ENCODE results near the gene HOXC11.

The HOXC11 gene

DNA sequence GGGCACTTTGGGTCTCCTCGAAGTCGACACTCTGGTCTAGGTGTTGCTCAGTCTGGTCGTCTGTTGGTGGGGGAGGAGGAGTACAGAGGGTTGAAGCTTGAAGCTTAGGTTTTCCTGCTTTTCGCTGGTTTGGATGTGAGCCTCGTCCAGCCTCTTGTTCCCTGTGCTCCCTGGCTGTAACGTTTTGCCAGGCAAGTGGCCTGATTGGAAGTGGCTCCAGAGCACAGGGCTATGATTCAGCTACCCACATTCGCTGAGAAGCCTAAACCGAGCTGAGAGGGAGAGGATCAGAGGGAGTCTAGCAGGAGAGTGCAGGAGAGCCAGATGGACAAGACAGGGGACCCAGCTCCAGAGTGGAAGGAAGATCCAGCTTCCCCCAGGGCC, 18.1 kb downstream of the HOXC11 start:
- H3K4me3 ChIP-seq (IDR thresholded peaks at IDR 0.05; ENCODE audit: insufficient read depth, low read depth, low read length) = no peak overlapping the region
- no peak overlapping the region; the same call in 1 of the 2 replicates for H3K4me2 ChIP-seq
- H4K20me1 ChIP-seq (ENCODE audit: insufficient read depth) = no peaks in the 10 kb centered on the region
- H3K27ac ChIP-seq = no peak overlapping the region
- H3K27me3 ChIP-seq (ENCODE audit: insufficient read depth, low read depth) = peaks cover 100% of the 10 kb centered on the region
- no peaks in the 10 kb centered on the region for H3K36me3 ChIP-seq (ENCODE audit: insufficient read depth)
- H3K79me2 ChIP-seq (ENCODE audit: insufficient read depth, low read depth) = no peaks in the 10 kb centered on the region
- peaks cover 44% of the 10 kb centered on the region for H3K4me1 ChIP-seq (ENCODE audit: low read depth, poor library complexity, severe bottlenecking)
- H2AFZ ChIP-seq (ENCODE audit: low read depth) = no peak overlapping the region
- TF ChIP-seq, protein P1, sequence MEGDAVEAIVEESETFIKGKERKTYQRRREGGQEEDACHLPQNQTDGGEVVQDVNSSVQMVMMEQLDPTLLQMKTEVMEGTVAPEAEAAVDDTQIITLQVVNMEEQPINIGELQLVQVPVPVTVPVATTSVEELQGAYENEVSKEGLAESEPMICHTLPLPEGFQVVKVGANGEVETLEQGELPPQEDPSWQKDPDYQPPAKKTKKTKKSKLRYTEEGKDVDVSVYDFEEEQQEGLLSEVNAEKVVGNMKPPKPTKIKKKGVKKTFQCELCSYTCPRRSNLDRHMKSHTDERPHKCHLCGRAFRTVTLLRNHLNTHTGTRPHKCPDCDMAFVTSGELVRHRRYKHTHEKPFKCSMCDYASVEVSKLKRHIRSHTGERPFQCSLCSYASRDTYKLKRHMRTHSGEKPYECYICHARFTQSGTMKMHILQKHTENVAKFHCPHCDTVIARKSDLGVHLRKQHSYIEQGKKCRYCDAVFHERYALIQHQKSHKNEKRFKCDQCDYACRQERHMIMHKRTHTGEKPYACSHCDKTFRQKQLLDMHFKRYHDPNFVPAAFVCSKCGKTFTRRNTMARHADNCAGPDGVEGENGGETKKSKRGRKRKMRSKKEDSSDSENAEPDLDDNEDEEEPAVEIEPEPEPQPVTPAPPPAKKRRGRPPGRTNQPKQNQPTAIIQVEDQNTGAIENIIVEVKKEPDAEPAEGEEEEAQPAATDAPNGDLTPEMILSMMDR (conservative IDR thresholded peaks at IDR 0.05; ENCODE audit: low read depth, low read length) = no peak
- H3K9ac ChIP-seq = no peak overlapping the region

- Histone ChIP-seq H3K4me1 (ENCODE audit: low read depth, poor library complexity, severe bottlenecking) (peaks cover 50% of the 10 kb centered on the region), H3K36me3 (ENCODE audit: insufficient read depth) (no peaks in the 10 kb centered on the region), H3K4me3 (IDR thresholded peaks at IDR 0.05; ENCODE audit: insufficient read depth, low read depth, low read length) (no peak overlapping the region), H3K9ac (no peak overlapping the region), H3K79me2 (ENCODE audit: insufficient read depth, low read depth) (no peaks in the 10 kb centered on the region), H3K4me2 (no peak overlapping the region; the same call in 1 of the 2 replicates), H3K27ac (no peak overlapping the region), H4K20me1 (ENCODE audit: insufficient read depth) (no peaks in the 10 kb centered on the region), H3K27me3 (ENCODE audit: insufficient read depth, low read depth) (peaks cover 100% of the 10 kb centered on the region), H2AFZ (ENCODE audit: low read depth) (no peak overlapping the region)
- TF ChIP-seq, protein P1 (conservative IDR thresholded peaks at IDR 0.05; ENCODE audit: low read depth, low read length) = no peak
These were observed 19.5 kb downstream of the HOXC11 start for GRCh38 chr12:53992377-53992889.

- H3K4me2 ChIP-seq = no peak overlapping the region
- H3K36me3 ChIP-seq (ENCODE audit: insufficient read depth) = no peaks in the 10 kb centered on the region
- H3K79me2 ChIP-seq (ENCODE audit: insufficient read depth, low read depth) = no peaks in the 10 kb centered on the region
- H3K27me3 ChIP-seq (ENCODE audit: insufficient read depth, low read depth) = peaks cover 100% of the 10 kb centered on the region
- no peak overlapping the region for H3K4me3 ChIP-seq (IDR thresholded peaks at IDR 0.05; ENCODE audit: insufficient read depth, low read depth, low read length)
- no peak overlapping the region for H3K27ac ChIP-seq
- no peak overlapping the region for H3K9ac ChIP-seq
- H2AFZ ChIP-seq (ENCODE audit: low read depth) = no peak overlapping the region
- H4K20me1 ChIP-seq (ENCODE audit: insufficient read depth) = no peaks in the 10 kb centered on the region
- TF ChIP-seq, protein P1 (conservative IDR thresholded peaks at IDR 0.05; ENCODE audit: low read depth, low read length) = no peak
- H3K4me1 ChIP-seq (ENCODE audit: low read depth, poor library complexity, severe bottlenecking) = peaks cover 50% of the 10 kb centered on the region
These were observed 20.5 kb downstream of the HOXC11 start for GRCh38 chr12:53993162-53994008.

DNA sequence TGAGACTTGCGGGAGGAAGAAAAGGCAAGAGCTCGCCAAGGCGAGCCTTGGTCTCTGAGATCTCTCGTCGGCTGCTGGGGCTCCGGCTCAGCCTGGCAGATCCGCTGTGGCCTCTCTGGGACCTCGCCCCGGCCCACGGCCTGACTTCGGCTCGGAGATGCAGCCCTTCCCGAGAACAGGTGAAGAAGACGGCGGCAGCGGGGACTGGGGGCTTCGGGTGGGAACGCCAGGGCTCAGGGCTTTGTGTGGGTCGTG, 21.0 kb downstream of the HOXC11 start:
- H3K9ac ChIP-seq = no peak overlapping the region
- no peaks in the 10 kb centered on the region for H3K36me3 ChIP-seq (ENCODE audit: insufficient read depth)
- TF ChIP-seq, protein P1 (conservative IDR thresholded peaks at IDR 0.05; ENCODE audit: low read depth, low read length) = no peak
- no peak overlapping the region for H2AFZ ChIP-seq (ENCODE audit: low read depth)
- H3K79me2 ChIP-seq (ENCODE audit: insufficient read depth, low read depth) = no peaks in the 10 kb centered on the region
- H3K4me2 ChIP-seq = no peak overlapping the region
- peaks cover 100% of the 10 kb centered on the region for H3K27me3 ChIP-seq (ENCODE audit: insufficient read depth, low read depth)
- peaks cover 45% of the 10 kb centered on the region for H3K4me1 ChIP-seq (ENCODE audit: low read depth, poor library complexity, severe bottlenecking)
- H3K4me3 ChIP-seq (IDR thresholded peaks at IDR 0.05; ENCODE audit: insufficient read depth, low read depth, low read length) = no peak overlapping the region
- H3K27ac ChIP-seq = no peak overlapping the region
- no peaks in the 10 kb centered on the region for H4K20me1 ChIP-seq (ENCODE audit: insufficient read depth)
